ENCODE results near the gene RPS19BP1. TPM values are rescaled to one million over a fixed set of nuclear protein-coding genes. Genes with fewer than 3 reads are reported as not detected.
"Not testable (repeated sequence)": the region's sequence is repeated elsewhere in the genome, so short reads cannot be mapped to it uniquely, and the experiment has no call there.

Gene RPS19BP1
- total and polyA plus RNA-seq, 5 donors, result 55.1 to 155 (median 65.1) TPM

GRCh38 chr22:39528080-39528661, 4.4 kb downstream of the RPS19BP1 start:
- 63% methylated on average over 12 of the region's 12 CpGs for WGBS
- DNase-seq, result peak in 1 of 3 donors; percentile 54
- Histone ChIP-seq H3K4me3 (ENCODE audit: low read length) (no peak overlapping the region), H3K4me1 (ENCODE audit: control insufficient read depth, insufficient read depth, low read length) (peaks cover 11% of the 10 kb centered on the region), H3K9me3 (ENCODE audit: control insufficient read depth, low read length) (no peaks in the 10 kb centered on the region), H3K27ac (ENCODE audit: low read length) (no peak overlapping the region), H3K27me3 (ENCODE audit: control insufficient read depth, insufficient read depth) (no peaks in the 10 kb centered on the region)
- intact Hi-C loops (cut with DNase I), result loop anchor here (5.0 to 10.0 kb wide), 4 partner anchors 36 to 211 kb away; partner anchors contain the start of genes RPL3 (in 1 of the 4) and SYNGR1 (in 1 of the 4)
- ATAC-seq, result no peak

- no peaks in the 10 kb centered on the region for H3K27me3 ChIP-seq (ENCODE audit: control insufficient read depth, insufficient read depth)
- H3K4me1 ChIP-seq (ENCODE audit: control insufficient read depth, insufficient read depth, low read length), result peaks cover 11% of the 10 kb centered on the region
- WGBS, result 63% methylated on average over 6 of the region's 6 CpGs
- H3K4me3 ChIP-seq (ENCODE audit: low read length), result no peak overlapping the region
- DNase-seq, result no peak
- ATAC-seq, result no peak
- H3K27ac ChIP-seq (ENCODE audit: low read length), result no peak overlapping the region
- intact Hi-C loops (cut with DNase I), result loop anchor here (5.0 to 10.0 kb wide), 4 partner anchors 35 to 210 kb away; partner anchors contain the start of genes RPL3 (in 1 of the 4) and SYNGR1 (in 1 of the 4)
- no peaks in the 10 kb centered on the region for H3K9me3 ChIP-seq (ENCODE audit: control insufficient read depth, low read length)
Measured at GRCh38 chr22:39527481-39527961, 5.0 kb downstream of the RPS19BP1 start.

- H3K27me3 ChIP-seq (ENCODE audit: control insufficient read depth, insufficient read depth), result no peaks in the 10 kb centered on the region
- no peak overlapping the region for H3K27ac ChIP-seq (ENCODE audit: low read length)
- intact Hi-C loops (cut with DNase I), result loop anchor here (5.0 to 10.0 kb wide), 4 partner anchors 34 to 209 kb away; partner anchors contain the start of genes RPL3 (in 1 of the 4) and SYNGR1 (in 1 of the 4)
- ATAC-seq, result no peak
- H3K4me1 ChIP-seq (ENCODE audit: control insufficient read depth, insufficient read depth, low read length), result peaks cover 11% of the 10 kb centered on the region
- 68% methylated on average over 4 of the region's 4 CpGs for WGBS
- H3K4me3 ChIP-seq (ENCODE audit: low read length), result no peak overlapping the region
- DNase-seq, result no peak
- no peaks in the 10 kb centered on the region for H3K9me3 ChIP-seq (ENCODE audit: control insufficient read depth, low read length)
Measured at GRCh38 chr22:39526736-39527171, 5.8 kb downstream of the RPS19BP1 start.

DNA sequence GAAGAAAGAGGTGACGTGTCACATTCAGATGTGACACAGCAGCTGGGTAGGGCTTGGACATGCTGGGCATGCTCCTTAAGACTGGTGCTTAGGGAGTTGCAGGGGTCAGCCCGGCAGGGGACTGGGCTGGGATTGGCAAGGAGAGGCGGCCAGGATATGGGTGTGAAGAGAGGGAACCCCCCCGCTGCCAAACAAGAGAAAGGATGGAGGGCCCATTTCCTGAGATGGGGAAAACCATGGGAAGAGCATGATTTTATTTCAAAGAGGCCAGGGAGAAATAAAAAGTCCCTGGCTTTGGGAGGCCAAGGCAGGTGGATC, 6.9 kb downstream of the RPS19BP1 start:
- H3K9me3 ChIP-seq (ENCODE audit: control insufficient read depth, low read length), result no peaks in the 10 kb centered on the region
- H3K4me3 ChIP-seq (ENCODE audit: low read length), result no peak overlapping the region
- DNase-seq, result no peak
- intact Hi-C loops (cut with DNase I), result loop anchor here (5.0 to 10.0 kb wide), 4 partner anchors 33 to 208 kb away; partner anchors contain the start of genes RPL3 (in 1 of the 4) and SYNGR1 (in 1 of the 4)
- peak overlapping the region; percentile 13 for H3K27ac ChIP-seq (ENCODE audit: low read length)
- H3K4me1 ChIP-seq (ENCODE audit: control insufficient read depth, insufficient read depth, low read length), result peaks cover 8% of the 10 kb centered on the region
- H3K27me3 ChIP-seq (ENCODE audit: control insufficient read depth, insufficient read depth), result no peaks in the 10 kb centered on the region
- WGBS, result 64% methylated on average over 4 of the region's 4 CpGs
- no peak for ATAC-seq

- H3K4me3 ChIP-seq (ENCODE audit: low read length), result no peak overlapping the region
- peak overlapping the region; percentile 13 for H3K27ac ChIP-seq (ENCODE audit: low read length)
- H3K27me3 ChIP-seq (ENCODE audit: control insufficient read depth, insufficient read depth), result no peaks in the 10 kb centered on the region
- ATAC-seq, result no peak
- intact Hi-C loops (cut with DNase I), result loop anchor here (5.0 to 10.0 kb wide), 4 partner anchors 33 to 208 kb away; partner anchors contain the start of genes RPL3 (in 2 of the 4) and SYNGR1 (in 1 of the 4)
- 67% methylated on average over 10 of the region's 10 CpGs for WGBS
- peaks cover 8% of the 10 kb centered on the region for H3K4me1 ChIP-seq (ENCODE audit: control insufficient read depth, insufficient read depth, low read length)
- peak in 1 of 3 donors; percentile 57 for DNase-seq
- no peaks in the 10 kb centered on the region for H3K9me3 ChIP-seq (ENCODE audit: control insufficient read depth, low read length)
Measured at GRCh38 chr22:39524753-39525657, 7.5 kb downstream of the RPS19BP1 start.

DNA sequence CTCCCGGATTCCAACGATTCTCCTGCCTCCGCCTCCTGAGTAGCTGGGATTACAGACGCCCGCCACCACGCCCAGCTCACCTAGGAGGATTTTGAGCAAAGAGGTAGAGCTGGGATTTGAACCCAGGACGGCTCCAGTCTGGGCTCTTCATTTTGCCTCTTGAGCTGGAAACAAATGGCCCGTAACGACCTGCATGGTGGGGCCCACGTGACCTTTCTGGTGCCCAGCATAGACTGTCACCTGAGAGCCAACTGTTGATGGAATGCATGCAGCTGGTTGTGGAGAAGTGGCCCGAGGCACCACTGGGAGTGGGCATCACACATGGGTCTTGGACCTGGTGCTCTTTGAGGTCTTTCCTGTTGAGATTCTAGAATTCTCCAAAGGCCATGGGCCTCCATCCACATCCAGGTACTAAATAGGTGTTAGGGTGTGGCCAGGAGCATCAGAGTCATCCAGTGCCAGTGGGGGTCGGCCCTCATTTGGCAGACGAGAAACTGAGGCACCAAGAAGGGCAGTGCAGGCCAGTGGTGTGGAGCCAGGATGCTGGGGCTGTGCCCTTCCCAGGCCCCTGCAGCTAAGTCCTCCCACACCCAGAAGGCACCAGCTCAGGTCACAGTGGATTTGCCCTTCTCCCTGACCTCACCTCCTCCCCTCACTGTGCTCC, 8.3 kb downstream of the RPS19BP1 start:
- WGBS, result 70% methylated on average over 13 of the region's 13 CpGs
- no peaks in the 10 kb centered on the region for H3K9me3 ChIP-seq (ENCODE audit: control insufficient read depth, low read length)
- peaks cover 5% of the 10 kb centered on the region for H3K4me1 ChIP-seq (ENCODE audit: control insufficient read depth, insufficient read depth, low read length)
- no peaks in the 10 kb centered on the region for H3K27me3 ChIP-seq (ENCODE audit: control insufficient read depth, insufficient read depth)
- ATAC-seq, result no peak
- no peak overlapping the region for H3K4me3 ChIP-seq (ENCODE audit: low read length)
- H3K27ac ChIP-seq (ENCODE audit: low read length), result no peak overlapping the region
- intact Hi-C loops (cut with DNase I), result loop anchor here in 2 of 4 donors (5.0 to 10.0 kb wide), 3 partner anchors 119 to 207 kb away; partner anchors contain the start of genes RPL3 (in 1 of the 2) and SYNGR1 (in 1 of the 2)
- no peak for DNase-seq

GRCh38 chr22:39522567-39523300, 9.8 kb downstream of the RPS19BP1 start:
- Histone ChIP-seq H3K4me1 (ENCODE audit: control insufficient read depth, insufficient read depth, low read length) (peaks cover 8% of the 10 kb centered on the region), H3K9me3 (ENCODE audit: control insufficient read depth, low read length) (no peaks in the 10 kb centered on the region), H3K27me3 (ENCODE audit: control insufficient read depth, insufficient read depth) (no peaks in the 10 kb centered on the region), H3K4me3 (ENCODE audit: low read length) (peak overlapping the region; percentile 91), H3K27ac (ENCODE audit: low read length) (peak overlapping the region; percentile 60)
- ATAC-seq, result peak in 1 of 2 donors; percentile 2
- WGBS, result 12% methylated on average over 14 of the region's 14 CpGs
- intact Hi-C loops (cut with DNase I), result loop anchor here in 2 of 4 donors (5.0 to 10.0 kb wide), 3 partner anchors 118 to 205 kb away; partner anchors contain the start of genes RPL3 (in 1 of the 2) and SYNGR1 (in 1 of the 2)
- no peak for DNase-seq

- 15% methylated on average over 5 of the region's 5 CpGs for WGBS
- H3K27ac ChIP-seq (ENCODE audit: low read length); DNase-seq; H3K4me1 ChIP-seq (ENCODE audit: control insufficient read depth, insufficient read depth, low read length); H3K27me3 ChIP-seq (ENCODE audit: control insufficient read depth, insufficient read depth); H3K9me3 ChIP-seq (ENCODE audit: control insufficient read depth, low read length); ATAC-seq: not testable (repeated sequence)
- peak overlapping the region; percentile 91 for H3K4me3 ChIP-seq (ENCODE audit: low read length)
- intact Hi-C loops (cut with DNase I), result loop anchor here in 2 of 4 donors (5.0 to 10.0 kb wide), 3 partner anchors 117 to 205 kb away; partner anchors contain the start of genes RPL3 (in 1 of the 2) and SYNGR1 (in 1 of the 2)
Measured at GRCh38 chr22:39522091-39522490, 10.5 kb downstream of the RPS19BP1 start.

- 2% methylated on average over 28 of the region's 28 CpGs for WGBS
- not testable (repeated sequence) for H3K9me3 ChIP-seq (ENCODE audit: control insufficient read depth, low read length); ATAC-seq; H3K27me3 ChIP-seq (ENCODE audit: control insufficient read depth, insufficient read depth); H3K4me1 ChIP-seq (ENCODE audit: control insufficient read depth, insufficient read depth, low read length)
- peak in 1 of 3 donors; percentile 41 for DNase-seq
- H3K27ac ChIP-seq (ENCODE audit: low read length), result peak overlapping the region; percentile 70
- H3K4me3 ChIP-seq (ENCODE audit: low read length), result peak overlapping the region; percentile 91
- intact Hi-C loops (cut with DNase I), result loop anchor here in 2 of 4 donors (5.0 to 10.0 kb wide), 3 partner anchors 116 to 204 kb away; partner anchors contain the start of genes RPL3 (in 1 of the 2) and SYNGR1 (in 1 of the 2)
Measured at GRCh38 chr22:39521106-39521885, 11.3 kb downstream of the RPS19BP1 start.

Measured in right cardiac atrium (tissue), 5 donors.